Measurements from ENCODE around the gene PHF19.
A peak's percentile ranks its signal among the peaks of the same experiment; 100 is the strongest.

Gene PHF19

GRCh38 chr9:120892748-120893610 lies 16.0 kb upstream of the PHF19 start:
- H3K36me3 ChIP-seq (ENCODE audit: control insufficient read depth, insufficient read depth, low read length): no peaks in the 10 kb centered on the region
- H3K4me1 ChIP-seq (ENCODE audit: control insufficient read depth, insufficient read depth, low read length, poor library complexity, severe bottlenecking): peaks cover 61% of the 10 kb centered on the region
- H3K27me3 ChIP-seq (replicated peaks; ENCODE audit: control insufficient read depth, insufficient read depth, low read length, poor library complexity, severe bottlenecking): no peaks in the 10 kb centered on the region
- peak; percentile 47 to 65 (median 50) for DNase-seq
- no peaks in the 10 kb centered on the region for H3K9me3 ChIP-seq (ENCODE audit: control insufficient read depth, low read length)
- no peak overlapping the region for H3K4me3 ChIP-seq (ENCODE audit: insufficient read depth, low read depth, low read length, poor library complexity, severe bottlenecking)
- peak overlapping the region; percentile 87 for H3K27ac ChIP-seq (ENCODE audit: insufficient read depth, low read length, poor library complexity, severe bottlenecking)

DNA sequence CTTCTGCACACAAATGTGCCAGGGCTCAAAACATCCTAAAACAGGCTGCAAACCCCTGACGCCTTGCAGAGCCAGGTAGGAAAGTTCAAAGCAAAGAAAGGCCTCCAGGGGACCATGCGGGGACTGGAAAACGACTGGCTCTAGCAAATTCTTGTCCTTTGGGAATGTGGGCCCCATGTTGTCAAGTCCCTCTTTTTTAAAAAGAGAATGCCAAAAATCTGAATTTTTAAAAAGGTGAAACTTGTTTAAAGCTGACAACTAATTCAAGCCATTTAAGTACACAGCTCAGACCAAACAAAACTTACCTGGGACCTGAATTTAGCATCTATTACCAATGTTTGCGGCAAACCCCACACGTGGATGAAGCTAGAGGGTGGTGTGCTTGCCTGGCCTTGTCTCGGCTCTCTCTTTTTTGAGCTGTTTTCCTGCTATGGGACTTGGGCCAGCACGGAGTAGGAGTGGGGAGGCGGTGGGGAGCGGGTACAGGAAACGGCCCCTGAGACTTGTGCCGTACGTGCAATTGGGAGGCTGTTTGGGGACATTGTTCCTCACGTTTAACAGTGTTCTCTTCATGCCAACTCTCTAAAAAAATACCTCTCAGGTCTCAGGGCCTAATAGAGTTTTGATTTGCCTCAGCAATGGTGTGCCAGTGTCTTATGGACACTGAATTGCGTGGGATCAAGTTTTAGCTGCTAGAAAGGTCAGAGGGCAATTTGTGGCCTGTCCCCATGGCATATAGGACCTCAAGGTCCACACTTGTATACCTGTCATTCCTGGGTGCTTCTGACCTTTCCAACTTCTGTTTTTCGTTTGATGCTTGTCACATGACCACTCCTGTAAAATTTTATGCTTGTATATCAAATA lies 15.1 kb upstream of the PHF19 start:
- Histone ChIP-seq H3K36me3 (ENCODE audit: control insufficient read depth, insufficient read depth, low read length) (no peaks in the 10 kb centered on the region), H3K27me3 (replicated peaks; ENCODE audit: control insufficient read depth, insufficient read depth, low read length, poor library complexity, severe bottlenecking) (no peaks in the 10 kb centered on the region), H3K4me1 (ENCODE audit: control insufficient read depth, insufficient read depth, low read length, poor library complexity, severe bottlenecking) (peaks cover 58% of the 10 kb centered on the region), H3K27ac (ENCODE audit: insufficient read depth, low read length, poor library complexity, severe bottlenecking) (peak overlapping the region; percentile 87), H3K9me3 (ENCODE audit: control insufficient read depth, low read length) (no peaks in the 10 kb centered on the region), H3K4me3 (ENCODE audit: insufficient read depth, low read depth, low read length, poor library complexity, severe bottlenecking) (peak overlapping the region; percentile 8)
- no peak for DNase-seq

- Histone ChIP-seq H3K36me3 (ENCODE audit: control insufficient read depth, insufficient read depth, low read length) (no peaks in the 10 kb centered on the region), H3K27me3 (replicated peaks; ENCODE audit: control insufficient read depth, insufficient read depth, low read length, poor library complexity, severe bottlenecking) (no peaks in the 10 kb centered on the region), H3K27ac (ENCODE audit: insufficient read depth, low read length, poor library complexity, severe bottlenecking) (peak overlapping the region; percentile 87), H3K9me3 (ENCODE audit: control insufficient read depth, low read length) (no peaks in the 10 kb centered on the region), H3K4me3 (ENCODE audit: insufficient read depth, low read depth, low read length, poor library complexity, severe bottlenecking) (no peak overlapping the region), H3K4me1 (ENCODE audit: control insufficient read depth, insufficient read depth, low read length, poor library complexity, severe bottlenecking) (peaks cover 53% of the 10 kb centered on the region)
- peak in 2 of 3 donors; percentile 32 to 56 for DNase-seq
Observed at GRCh38 chr9:120891245-120891883, 14.4 kb upstream of the PHF19 start.

DNA sequence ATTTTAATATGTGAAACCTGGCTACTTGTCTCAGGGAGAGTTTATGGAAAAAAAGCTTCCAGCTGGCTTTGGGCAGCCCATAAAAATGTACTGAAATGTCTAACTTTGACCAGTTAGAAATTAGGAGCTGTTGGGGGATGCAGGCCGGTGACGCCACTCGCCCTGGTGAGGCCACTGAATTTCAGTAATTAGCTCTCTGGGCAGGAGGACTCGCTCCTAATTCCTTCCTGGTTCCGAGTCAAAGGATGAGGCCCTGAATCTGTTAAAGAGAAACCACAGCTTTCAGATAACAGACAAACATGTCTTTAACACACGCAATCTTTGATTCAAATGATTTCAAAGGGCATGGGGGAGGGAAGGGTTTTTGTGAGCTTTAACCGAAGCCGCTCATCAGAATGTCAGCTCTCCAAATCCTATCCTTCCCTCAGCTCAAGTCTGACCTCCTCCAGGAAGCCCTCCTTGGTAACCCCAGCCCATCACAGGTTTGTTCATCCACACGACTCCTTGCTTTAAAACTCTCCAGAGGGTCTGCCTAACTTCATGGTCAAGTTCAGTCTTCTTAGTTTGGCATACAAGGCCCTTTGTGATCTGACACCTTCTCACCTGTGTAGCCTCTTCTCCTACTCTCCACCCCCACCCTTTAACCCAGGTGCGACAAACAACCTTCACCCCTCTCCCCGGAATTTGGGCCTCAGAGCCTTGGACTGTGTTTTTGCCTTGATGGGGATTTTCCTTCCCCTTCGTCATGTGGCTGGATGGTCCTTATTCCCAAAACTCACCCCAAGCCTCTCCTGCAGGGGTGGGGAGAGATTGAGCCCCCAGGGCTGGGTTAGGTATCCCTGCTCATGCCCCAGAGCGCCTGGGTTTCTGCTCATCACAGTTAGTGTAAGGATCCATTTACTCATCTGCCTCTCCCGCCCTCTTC lies 13.6 kb upstream of the PHF19 start:
- no peaks in the 10 kb centered on the region for H3K36me3 ChIP-seq (ENCODE audit: control insufficient read depth, insufficient read depth, low read length)
- peak in 1 of 3 donors; percentile 25 for DNase-seq
- H3K4me1 ChIP-seq (ENCODE audit: control insufficient read depth, insufficient read depth, low read length, poor library complexity, severe bottlenecking): peaks cover 53% of the 10 kb centered on the region
- H3K27me3 ChIP-seq (replicated peaks; ENCODE audit: control insufficient read depth, insufficient read depth, low read length, poor library complexity, severe bottlenecking): no peaks in the 10 kb centered on the region
- H3K4me3 ChIP-seq (ENCODE audit: insufficient read depth, low read depth, low read length, poor library complexity, severe bottlenecking): peak overlapping the region; percentile 9
- H3K27ac ChIP-seq (ENCODE audit: insufficient read depth, low read length, poor library complexity, severe bottlenecking): peak overlapping the region; percentile 87
- no peaks in the 10 kb centered on the region for H3K9me3 ChIP-seq (ENCODE audit: control insufficient read depth, low read length)

GRCh38 chr9:120889606-120890271 lies 12.8 kb upstream of the PHF19 start:
- no peak for DNase-seq
- Histone ChIP-seq H3K27me3 (replicated peaks; ENCODE audit: control insufficient read depth, insufficient read depth, low read length, poor library complexity, severe bottlenecking) (no peaks in the 10 kb centered on the region), H3K4me1 (ENCODE audit: control insufficient read depth, insufficient read depth, low read length, poor library complexity, severe bottlenecking) (peaks cover 53% of the 10 kb centered on the region), H3K9me3 (ENCODE audit: control insufficient read depth, low read length) (no peaks in the 10 kb centered on the region), H3K27ac (ENCODE audit: insufficient read depth, low read length, poor library complexity, severe bottlenecking) (peak overlapping the region; percentile 87), H3K4me3 (ENCODE audit: insufficient read depth, low read depth, low read length, poor library complexity, severe bottlenecking) (no peak overlapping the region), H3K36me3 (ENCODE audit: control insufficient read depth, insufficient read depth, low read length) (no peaks in the 10 kb centered on the region)

GRCh38 chr9:120888626-120889025 lies 11.6 kb upstream of the PHF19 start:
- H3K27me3 ChIP-seq (replicated peaks; ENCODE audit: control insufficient read depth, insufficient read depth, low read length, poor library complexity, severe bottlenecking): no peaks in the 10 kb centered on the region
- H3K36me3 ChIP-seq (ENCODE audit: control insufficient read depth, insufficient read depth, low read length): no peaks in the 10 kb centered on the region
- no peak overlapping the region for H3K4me3 ChIP-seq (ENCODE audit: insufficient read depth, low read depth, low read length, poor library complexity, severe bottlenecking)
- DNase-seq: no peak
- no peaks in the 10 kb centered on the region for H3K9me3 ChIP-seq (ENCODE audit: control insufficient read depth, low read length)
- peak overlapping the region; percentile 87 for H3K27ac ChIP-seq (ENCODE audit: insufficient read depth, low read length, poor library complexity, severe bottlenecking)
- H3K4me1 ChIP-seq (ENCODE audit: control insufficient read depth, insufficient read depth, low read length, poor library complexity, severe bottlenecking): peaks cover 46% of the 10 kb centered on the region

- Histone ChIP-seq H3K36me3 (ENCODE audit: control insufficient read depth, insufficient read depth, low read length) (no peaks in the 10 kb centered on the region), H3K27me3 (replicated peaks; ENCODE audit: control insufficient read depth, insufficient read depth, low read length, poor library complexity, severe bottlenecking) (no peaks in the 10 kb centered on the region), H3K27ac (ENCODE audit: insufficient read depth, low read length, poor library complexity, severe bottlenecking) (no peak overlapping the region), H3K4me1 (ENCODE audit: control insufficient read depth, insufficient read depth, low read length, poor library complexity, severe bottlenecking) (peaks cover 45% of the 10 kb centered on the region), H3K4me3 (ENCODE audit: insufficient read depth, low read depth, low read length, poor library complexity, severe bottlenecking) (no peak overlapping the region), H3K9me3 (ENCODE audit: control insufficient read depth, low read length) (no peaks in the 10 kb centered on the region)
- no peak for DNase-seq
Observed at GRCh38 chr9:120886490-120886967, 9.5 kb upstream of the PHF19 start.

GRCh38 chr9:120885958-120886357 lies 9.0 kb upstream of the PHF19 start:
- no peak for DNase-seq

GRCh38 chr9:120885457-120885856 lies 8.5 kb upstream of the PHF19 start:
- Histone ChIP-seq H3K36me3 (ENCODE audit: control insufficient read depth, insufficient read depth, low read length) (no peaks in the 10 kb centered on the region), H3K27ac (ENCODE audit: insufficient read depth, low read length, poor library complexity, severe bottlenecking) (no peak overlapping the region), H3K4me1 (ENCODE audit: control insufficient read depth, insufficient read depth, low read length, poor library complexity, severe bottlenecking) (peaks cover 39% of the 10 kb centered on the region), H3K4me3 (ENCODE audit: insufficient read depth, low read depth, low read length, poor library complexity, severe bottlenecking) (no peak overlapping the region), H3K27me3 (replicated peaks; ENCODE audit: control insufficient read depth, insufficient read depth, low read length, poor library complexity, severe bottlenecking) (no peaks in the 10 kb centered on the region), H3K9me3 (ENCODE audit: control insufficient read depth, low read length) (no peaks in the 10 kb centered on the region)
- no peak for DNase-seq

More at GRCh38 chr9:120885958-120886357, 9.0 kb upstream of the PHF19 start:
- Histone ChIP-seq H3K27me3 (replicated peaks; ENCODE audit: control insufficient read depth, insufficient read depth, low read length, poor library complexity, severe bottlenecking) (no peaks in the 10 kb centered on the region), H3K36me3 (ENCODE audit: control insufficient read depth, insufficient read depth, low read length) (no peaks in the 10 kb centered on the region), H3K4me1 (ENCODE audit: control insufficient read depth, insufficient read depth, low read length, poor library complexity, severe bottlenecking) (peaks cover 43% of the 10 kb centered on the region), H3K9me3 (ENCODE audit: control insufficient read depth, low read length) (no peaks in the 10 kb centered on the region), H3K4me3 (ENCODE audit: insufficient read depth, low read depth, low read length, poor library complexity, severe bottlenecking) (no peak overlapping the region), H3K27ac (ENCODE audit: insufficient read depth, low read length, poor library complexity, severe bottlenecking) (no peak overlapping the region)
